IMR-90 (cell line): ENCODE data around the gene SYNE3.

ENCODE experiments used
- BHLHE40 ChIP-seq: fragments of 150-350 bp; IDR thresholded peaks from 2 replicates; pipeline ENCODE4 v1.6.1; 2016; ENCODE audit warnings: mild to moderate bottlenecking, low read depth, low read length
- CEBPB ChIP-seq: IDR thresholded peaks from 2 replicates; pipeline ENCODE4 v1.6.1; 2012; ENCODE audit warnings: low read depth, low read length, improper control_type of control experiment
- CHD1 ChIP-seq: IDR thresholded peaks from 2 replicates; pipeline ENCODE4 v1.6.1; 2012; ENCODE audit warnings: low read depth, low read length, improper control_type of control experiment
- FOS ChIP-seq: fragments of 150-350 bp; IDR thresholded peaks from 2 replicates; pipeline ENCODE4 v1.6.1; 2016; ENCODE audit warnings: low read depth, low read length
- MAFK ChIP-seq: IDR thresholded peaks from 2 replicates; pipeline ENCODE4 v1.6.1; 2012; ENCODE audit warnings: low read depth, low read length, improper control_type of control experiment
- MAZ ChIP-seq: IDR thresholded peaks from 2 replicates; pipeline ENCODE4 v1.6.1; 2012; ENCODE audit warnings: low read depth, mild to moderate bottlenecking, low read length, improper control_type of control experiment, moderate library complexity, borderline replicate concordance
- POLR2A ChIP-seq: IDR thresholded peaks from 2 replicates; pipeline ENCODE4 v1.6.1; 2012; ENCODE audit warnings: mild to moderate bottlenecking, low read depth, low read length
- RAD21 ChIP-seq: IDR thresholded peaks from 2 replicates; pipeline ENCODE4 v1.6.1; 2012; ENCODE audit warnings: low read length, improper control_type of control experiment
- RFX5 ChIP-seq: IDR thresholded peaks from 2 replicates; pipeline ENCODE4 v1.8.0; 2012; ENCODE audit warnings: low read depth, mild to moderate bottlenecking, low read length, moderate library complexity
- TF ChIP-seq, protein P1 (sequence below): conservative IDR thresholded peaks from 2 replicates; pipeline ENCODE4 v1.5.1; 2012; ENCODE audit warnings: mild to moderate bottlenecking, low read depth, low read length, improper control_type of control experiment
- TF ChIP-seq, protein P2 (sequence below): fragments of 150-350 bp; IDR thresholded peaks from 2 replicates; pipeline ENCODE4 v1.6.1; 2017; ENCODE audit warnings: mild to moderate bottlenecking, antibody characterized with exemption, low read length, low read depth

DNA sequence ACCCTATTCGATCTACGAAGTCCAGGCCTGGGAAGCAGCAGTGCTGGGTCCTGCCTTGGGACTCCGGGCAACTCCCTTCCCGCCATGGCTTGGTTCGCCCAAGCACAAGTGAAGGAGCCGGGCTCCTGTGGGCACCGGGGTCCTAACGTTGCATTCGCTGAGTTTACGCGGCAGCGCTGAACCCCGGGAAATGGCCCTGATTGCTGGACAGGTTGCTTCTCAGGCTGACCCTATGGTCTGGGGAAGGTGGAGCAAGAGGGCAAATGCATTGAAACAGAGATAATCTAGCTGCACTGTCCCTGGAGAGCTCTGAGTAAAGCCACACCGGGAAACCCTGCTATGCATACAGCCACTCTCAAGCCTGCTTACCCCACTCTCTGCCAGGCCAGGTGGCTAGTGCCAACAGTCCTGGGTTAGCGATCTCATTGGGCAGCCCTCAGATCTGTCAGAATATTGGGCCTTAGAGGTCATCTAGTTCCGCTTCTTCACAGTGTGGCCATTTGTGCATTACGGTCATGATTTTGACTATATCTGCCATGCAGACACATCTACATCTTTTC is 11.3 kb downstream of the SYNE3 start:
- no peak for TF ChIP-seq POLR2A
- TF ChIP-seq RAD21: no peak
- TF ChIP-seq, protein P1, sequence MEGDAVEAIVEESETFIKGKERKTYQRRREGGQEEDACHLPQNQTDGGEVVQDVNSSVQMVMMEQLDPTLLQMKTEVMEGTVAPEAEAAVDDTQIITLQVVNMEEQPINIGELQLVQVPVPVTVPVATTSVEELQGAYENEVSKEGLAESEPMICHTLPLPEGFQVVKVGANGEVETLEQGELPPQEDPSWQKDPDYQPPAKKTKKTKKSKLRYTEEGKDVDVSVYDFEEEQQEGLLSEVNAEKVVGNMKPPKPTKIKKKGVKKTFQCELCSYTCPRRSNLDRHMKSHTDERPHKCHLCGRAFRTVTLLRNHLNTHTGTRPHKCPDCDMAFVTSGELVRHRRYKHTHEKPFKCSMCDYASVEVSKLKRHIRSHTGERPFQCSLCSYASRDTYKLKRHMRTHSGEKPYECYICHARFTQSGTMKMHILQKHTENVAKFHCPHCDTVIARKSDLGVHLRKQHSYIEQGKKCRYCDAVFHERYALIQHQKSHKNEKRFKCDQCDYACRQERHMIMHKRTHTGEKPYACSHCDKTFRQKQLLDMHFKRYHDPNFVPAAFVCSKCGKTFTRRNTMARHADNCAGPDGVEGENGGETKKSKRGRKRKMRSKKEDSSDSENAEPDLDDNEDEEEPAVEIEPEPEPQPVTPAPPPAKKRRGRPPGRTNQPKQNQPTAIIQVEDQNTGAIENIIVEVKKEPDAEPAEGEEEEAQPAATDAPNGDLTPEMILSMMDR: no peak
- TF ChIP-seq CEBPB: no peak
- TF ChIP-seq, protein P2, sequence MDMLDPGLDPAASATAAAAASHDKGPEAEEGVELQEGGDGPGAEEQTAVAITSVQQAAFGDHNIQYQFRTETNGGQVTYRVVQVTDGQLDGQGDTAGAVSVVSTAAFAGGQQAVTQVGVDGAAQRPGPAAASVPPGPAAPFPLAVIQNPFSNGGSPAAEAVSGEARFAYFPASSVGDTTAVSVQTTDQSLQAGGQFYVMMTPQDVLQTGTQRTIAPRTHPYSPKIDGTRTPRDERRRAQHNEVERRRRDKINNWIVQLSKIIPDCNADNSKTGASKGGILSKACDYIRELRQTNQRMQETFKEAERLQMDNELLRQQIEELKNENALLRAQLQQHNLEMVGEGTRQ: no peak
- TF ChIP-seq RFX5: no peak
- no peak for TF ChIP-seq MAZ
- TF ChIP-seq CHD1: no peak
- no peak for TF ChIP-seq FOS
- no peak for TF ChIP-seq BHLHE40
- no peak for TF ChIP-seq MAFK
